ENCODE data around the gene OLFML2B.

Gene OLFML2B

DNA sequence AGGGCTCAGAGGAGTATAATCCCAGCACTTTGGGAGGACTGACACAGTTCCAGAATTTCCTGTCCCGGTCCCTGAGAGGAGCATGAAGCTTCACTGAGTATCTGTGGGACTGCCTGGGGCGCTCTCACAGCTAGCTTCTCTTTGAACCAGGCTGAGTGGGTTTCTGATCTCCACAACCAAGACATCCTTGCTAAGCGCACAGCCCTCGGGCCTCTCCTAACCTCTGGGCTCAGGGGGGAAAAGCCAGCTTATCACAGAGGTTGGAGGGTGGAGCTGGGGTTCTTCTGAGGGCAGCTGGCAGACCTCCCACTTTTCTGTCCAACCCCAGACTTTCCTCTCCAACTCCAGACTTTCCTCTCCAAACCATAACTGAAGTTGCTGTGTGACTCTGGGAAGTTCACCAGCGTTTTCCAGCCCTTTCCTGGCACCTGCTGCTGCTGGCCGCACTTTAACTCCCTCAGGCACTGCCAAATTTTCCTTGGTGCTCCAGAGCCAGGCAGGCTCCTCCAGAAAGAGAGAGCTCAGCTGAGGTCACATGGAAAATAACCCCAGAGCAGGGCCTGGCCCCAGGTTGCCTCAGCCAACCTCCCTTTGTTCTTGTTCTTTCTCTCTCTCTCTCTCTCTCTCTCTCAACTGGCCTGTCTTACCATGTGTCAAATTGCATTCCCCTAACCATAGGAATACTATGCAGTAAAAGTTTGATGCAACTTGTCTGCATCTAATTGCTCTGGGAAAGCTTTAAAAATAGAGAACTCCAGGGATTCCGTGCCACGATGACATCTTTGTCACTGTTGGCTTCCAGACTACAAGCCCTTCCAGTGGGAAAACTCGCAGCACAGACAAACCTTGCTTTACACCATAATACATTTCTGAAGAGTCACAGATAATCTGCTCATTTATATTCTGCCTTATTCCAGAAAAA lies 49.5 kb downstream of the OLFML2B start:
- DNase-seq, result no peak

GRCh38 chr1:161972828-161973227 lies 50.8 kb downstream of the OLFML2B start:
- DNase-seq, result no peak

GRCh38 chr1:161970633-161971032 lies 53.0 kb downstream of the OLFML2B start:
- no peak for DNase-seq

GRCh38 chr1:161970036-161970435 lies 53.6 kb downstream of the OLFML2B start:
- DNase-seq, result no peak

- no peak for DNase-seq
These were observed 57.6 kb downstream of the OLFML2B start for GRCh38 chr1:161966067-161966466.

GRCh38 chr1:161962091-161962887 lies 61.4 kb downstream of the OLFML2B start:
- DNase-seq, result peak; percentile 92

DNA sequence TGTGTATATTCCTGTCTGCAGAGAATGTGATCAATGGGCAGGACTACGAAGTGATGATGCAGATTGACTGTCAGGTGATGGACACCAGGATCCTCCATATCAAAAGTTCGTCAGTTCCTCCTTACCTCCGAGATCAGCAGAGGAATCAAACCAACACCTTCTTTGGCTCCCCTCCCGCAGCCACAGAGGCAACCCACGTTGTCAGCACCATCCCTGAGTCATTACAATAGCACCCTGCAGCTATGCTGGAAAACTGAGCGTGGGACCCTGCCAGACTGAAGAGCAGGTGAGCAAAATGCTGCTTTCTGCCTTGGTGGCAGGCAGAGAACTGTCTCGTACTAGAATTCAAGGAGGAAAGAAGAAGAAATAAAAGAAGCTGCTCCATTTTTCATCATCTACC lies 65.2 kb downstream of the OLFML2B start:
- DNase-seq, result peak; percentile 74

GRCh38 chr1:161956930-161957329 lies 66.7 kb downstream of the OLFML2B start:
- no peak for DNase-seq

GRCh38 chr1:161956097-161956496 lies 67.6 kb downstream of the OLFML2B start:
- DNase-seq, result peak; percentile 97

DNA sequence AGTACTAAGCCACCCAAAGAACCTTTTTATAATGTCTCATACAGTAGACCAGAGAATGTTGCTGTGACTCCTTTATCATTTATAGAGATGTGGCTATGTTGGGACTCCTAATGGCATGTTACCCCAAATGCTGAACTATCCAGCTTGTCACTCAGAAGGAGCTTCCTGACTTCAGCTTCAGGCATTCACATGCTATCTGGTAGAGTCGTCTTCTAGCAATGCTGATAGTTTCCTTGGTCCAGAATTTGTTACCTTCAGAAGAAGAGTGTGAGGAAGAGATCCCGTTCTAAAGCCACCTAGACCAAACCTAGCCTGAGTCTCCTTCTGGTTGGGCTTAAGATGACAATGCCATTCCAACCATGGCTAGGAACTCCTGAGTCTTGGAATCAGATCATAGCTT lies 68.1 kb downstream of the OLFML2B start:
- peak; percentile 37 for DNase-seq

DNA sequence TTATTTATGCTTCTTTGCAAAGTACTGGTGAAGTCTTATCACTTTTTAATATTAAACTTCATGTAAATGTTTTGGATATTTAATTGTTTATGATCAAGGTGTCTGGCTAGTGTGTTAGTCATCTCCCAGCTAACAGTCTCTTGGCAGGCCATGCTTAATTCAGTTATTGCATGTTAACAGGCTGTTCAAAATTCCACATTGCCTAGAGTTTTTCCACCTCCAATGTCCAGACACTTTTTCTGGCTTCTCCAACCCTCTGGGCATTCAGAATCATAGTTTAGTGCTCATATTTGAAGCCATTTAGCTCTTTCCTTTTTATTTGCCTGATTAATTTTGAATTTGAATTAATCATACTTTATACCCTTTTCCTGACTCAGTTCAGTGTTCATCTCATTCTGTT lies 69.2 kb downstream of the OLFML2B start:
- peak; percentile 56 for DNase-seq

DNA sequence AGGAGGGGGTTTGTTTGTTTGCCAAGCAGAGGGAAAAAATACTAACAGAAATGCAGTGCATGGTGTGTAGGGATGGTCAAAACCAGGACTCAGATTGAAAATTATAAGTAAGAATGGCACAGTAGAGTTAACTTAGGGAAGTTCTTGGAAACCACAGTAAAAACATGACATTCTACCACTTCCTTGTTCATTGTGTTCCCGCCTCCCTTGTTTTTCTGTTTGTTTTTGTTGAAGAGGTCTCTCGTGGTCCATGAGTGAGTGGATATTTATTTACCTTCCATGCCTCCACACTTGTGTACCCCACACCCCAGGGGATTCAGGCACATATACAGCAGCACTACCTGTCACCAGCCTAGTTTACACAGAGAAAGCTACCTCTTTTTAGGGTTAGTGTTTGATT lies 69.6 kb downstream of the OLFML2B start:
- DNase-seq, result no peak

GRCh38 chr1:161953256-161953920 lies 70.3 kb downstream of the OLFML2B start:
- no peak for DNase-seq

DNA sequence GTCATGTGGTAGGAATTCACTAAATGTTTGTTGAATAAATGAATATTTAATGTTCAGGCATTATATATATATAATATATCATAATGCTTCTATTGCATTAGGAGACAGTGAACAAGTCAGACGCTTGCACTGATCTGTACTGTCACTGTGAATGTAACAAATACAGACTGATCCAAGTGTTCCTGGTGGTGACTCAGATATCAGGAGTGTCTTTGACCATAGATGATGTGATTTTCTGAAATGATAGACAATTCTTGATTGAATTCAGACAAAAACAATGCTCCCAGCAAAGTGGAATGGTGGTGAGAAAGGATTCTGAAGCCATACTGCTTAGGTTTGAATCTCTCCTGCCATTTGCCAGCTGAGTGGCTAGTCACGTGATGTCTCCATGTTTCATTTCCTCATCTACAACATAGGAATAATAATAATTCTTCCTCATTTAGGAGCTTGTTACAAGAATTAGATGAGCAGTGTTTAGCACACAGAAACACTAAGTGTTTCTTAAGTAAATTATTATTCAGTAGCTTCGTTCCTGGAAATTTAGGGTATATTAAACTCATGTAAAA lies 71.0 kb downstream of the OLFML2B start:
- DNase-seq, result peak; percentile 63

GRCh38 chr1:161951646-161952045 lies 72.0 kb downstream of the OLFML2B start:
- no peak for DNase-seq

DNA sequence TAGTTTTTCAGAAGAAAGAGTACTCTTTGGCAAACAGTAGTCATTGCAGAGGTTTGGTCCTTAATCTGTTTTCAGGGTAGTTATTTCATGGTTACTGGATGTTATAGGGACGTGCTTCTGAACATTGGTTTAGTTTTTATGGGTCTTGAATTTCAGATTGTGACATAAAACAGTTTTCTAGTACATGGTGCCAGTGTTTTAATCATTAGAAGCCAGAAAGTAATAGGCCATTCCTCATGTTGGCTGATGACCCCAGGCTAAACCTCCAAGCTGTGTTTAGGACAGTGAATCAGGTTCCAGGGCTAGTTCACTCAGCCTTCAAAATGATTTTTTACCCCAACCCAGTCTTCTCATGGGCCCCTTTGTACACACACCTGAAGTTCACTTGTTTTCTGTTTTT lies 73.3 kb downstream of the OLFML2B start:
- no peak for DNase-seq

GRCh38 chr1:161949548-161949947 lies 74.1 kb downstream of the OLFML2B start:
- peak; percentile 60 for DNase-seq

GRCh38 chr1:161948435-161948834 lies 75.2 kb downstream of the OLFML2B start:
- DNase-seq, result no peak

- DNase-seq, result peak; percentile 93
These were observed 77.3 kb downstream of the OLFML2B start for GRCh38 chr1:161946071-161946987.

- no peak for DNase-seq
These were observed 78.2 kb downstream of the OLFML2B start for GRCh38 chr1:161945306-161946060.

GRCh38 chr1:161944381-161944780 lies 79.3 kb downstream of the OLFML2B start:
- DNase-seq, result no peak

Measured in fibroblast of skin of right biceps (primary cell).